H1 (cell line): ENCODE measurements around the gene CXCL16.

ENCODE experiments used
- BACH1 ChIP-seq: IDR thresholded peaks from 2 replicates; pipeline ENCODE4 v1.6.1; 2012; ENCODE audit warnings: low read length, improper control_type of control experiment
- CBX5 ChIP-seq: fragments of 300-800, 300-1000 bp; sonication (generic); IDR thresholded peaks from 2 replicates; pipeline ENCODE4 v1.7.1; 2016; ENCODE audit warnings: antibody characterized with exemption, low read length, low read depth
- CBX8 ChIP-seq: fragments of 300-800, 300-1000 bp; sonication (generic); IDR thresholded peaks from 2 replicates; pipeline ENCODE4 v1.7.1; 2016; ENCODE audit warnings: low read depth, low read length, borderline replicate concordance
- CHD2 ChIP-seq: IDR thresholded peaks from 2 replicates; pipeline ENCODE4 v1.6.1; 2012; ENCODE audit warnings: low read length, improper control_type of control experiment
- CTCF ChIP-seq, 3 experiments: IDR thresholded peaks; 1 replicate in 2 of 3; 2 replicates in 1 of 3; pipeline versions ENCODE4 v1.5.1 to v1.6.1; 2011; ENCODE audit warnings: low read length in 3 of 3, mild to moderate bottlenecking in 3 of 3, inconsistent platforms in 2 of 3, low read depth in 1 of 3, moderate library complexity in 1 of 3; ENCODE audit not compliant: insufficient read depth in 1 of 3; ENCODE audit errors: control extremely low read depth in 1 of 3
- EP300 ChIP-seq, 2 experiments: IDR thresholded peaks; 1 replicate in 1 of 2; 2 replicates in 1 of 2; pipeline ENCODE4 v1.6.1; 2011 to 2012; ENCODE audit warnings: low read depth in 2 of 2, low read length in 2 of 2, mild to moderate bottlenecking in 2 of 2, borderline replicate concordance in 1 of 2, inconsistent platforms in 1 of 2, moderate library complexity in 1 of 2
- GABPA ChIP-seq: IDR thresholded peaks from 2 replicates; pipeline ENCODE4 v1.6.1; 2011; ENCODE audit warnings: mild to moderate bottlenecking, low read length, moderate library complexity, borderline replicate concordance; ENCODE audit not compliant: insufficient read depth
- JUN ChIP-seq: IDR thresholded peaks from 2 replicates; pipeline ENCODE4 v1.6.1; 2011; ENCODE audit warnings: low read depth, mild to moderate bottlenecking, improper control_type of control experiment, low read length
- POLR2A ChIP-seq, 2 experiments: IDR thresholded peaks; 1 replicate in 1 of 2; 2 replicates in 1 of 2; pipeline ENCODE4 v1.6.1; 2011; ENCODE audit warnings: low read depth in 2 of 2, low read length in 2 of 2, mild to moderate bottlenecking in 2 of 2; ENCODE audit errors: control extremely low read depth in 1 of 2
- RNF2 ChIP-seq: fragments of 200-900, 300-1000 bp; sonication (generic); IDR thresholded peaks from 2 replicates; pipeline ENCODE4 v1.7.1; 2016; ENCODE audit warnings: borderline replicate concordance, low read depth, mild to moderate bottlenecking, antibody characterized with exemption, low read length; ENCODE audit not compliant: poor library complexity, severe bottlenecking; ENCODE audit errors: missing control alignments
- SUZ12 ChIP-seq: fragments of 200-600 bp; sonication (generic); IDR thresholded peaks from 2 replicates; pipeline ENCODE4 v1.6.1; 2012; ENCODE audit warnings: mild to moderate bottlenecking, inconsistent platforms, low read length, moderate library complexity, mixed read lengths
- USF2 ChIP-seq: IDR thresholded peaks from 2 replicates; pipeline ENCODE4 v1.6.1; 2011; ENCODE audit warnings: low read length, improper control_type of control experiment

GRCh38 chr17:4720787-4721186, 18.9 kb downstream of the CXCL16 start:
- TF ChIP-seq CBX8 = no peak
- TF ChIP-seq POLR2A (IDR thresholded peaks at IDR 0.05; ENCODE audit: control extremely low read depth in 1 of 2, low read depth in 2 of 2, low read length in 2 of 2) = no peak
- TF ChIP-seq CHD2 = no peak
- TF ChIP-seq CTCF (IDR thresholded peaks at IDR 0.05; ENCODE audit: control extremely low read depth in 1 of 3, insufficient read depth in 1 of 3, low read depth in 1 of 3, low read length in 3 of 3) = no peak
- no peak for TF ChIP-seq EP300 (IDR thresholded peaks at IDR 0.05; ENCODE audit: borderline replicate concordance in 1 of 2, low read depth in 2 of 2, low read length in 2 of 2)
- no peak for TF ChIP-seq RNF2
- TF ChIP-seq GABPA = no peak
- TF ChIP-seq BACH1 = no peak
- TF ChIP-seq USF2 = no peak
- no peak for TF ChIP-seq JUN
- TF ChIP-seq SUZ12 = no peak
- TF ChIP-seq CBX5 = no peak
